ENCODE data around the gene AK9.
A peak's percentile ranks its signal among the peaks of the same experiment; 100 is the strongest.
"Not testable (repeated sequence)": the region's sequence is repeated elsewhere in the genome, so short reads cannot be mapped to it uniquely, and the experiment has no call there.

Gene AK9

GRCh38 chr6:109695468-109695867, 4.5 kb upstream of the AK9 start:
- DNase-seq = no peak

GRCh38 chr6:109693111-109693510, 2.1 kb upstream of the AK9 start:
- DNase-seq = no peak

GRCh38 chr6:109690373-109690736, 647 bp downstream of the AK9 start:
- DNase-seq = no peak

GRCh38 chr6:109687271-109687761, 3.7 kb downstream of the AK9 start:
- DNase-seq = peak; percentile 77

- DNase-seq = no peak
These were observed 4.3 kb downstream of the AK9 start for GRCh38 chr6:109686566-109687265.

GRCh38 chr6:109678661-109679505, 12.1 kb downstream of the AK9 start:
- DNase-seq = not testable (repeated sequence)

GRCh38 chr6:109678240-109678639, 12.8 kb downstream of the AK9 start:
- DNase-seq = no peak

GRCh38 chr6:109676724-109677123, 14.3 kb downstream of the AK9 start:
- DNase-seq = no peak

- DNase-seq = no peak
These were observed 18.2 kb downstream of the AK9 start for GRCh38 chr6:109672839-109673238.

GRCh38 chr6:109672175-109672574, 18.8 kb downstream of the AK9 start:
- peak; percentile 48 for DNase-seq

GRCh38 chr6:109671733-109672132, 19.3 kb downstream of the AK9 start:
- peak; percentile 78 for DNase-seq

- DNase-seq = no peak
These were observed 21.2 kb downstream of the AK9 start for GRCh38 chr6:109669811-109670210.

GRCh38 chr6:109662192-109662591, 28.8 kb downstream of the AK9 start:
- peak; percentile 35 for DNase-seq

GRCh38 chr6:109660526-109661320, 30.3 kb downstream of the AK9 start:
- DNase-seq = peak; percentile 55

- DNase-seq = peak; percentile 49
These were observed 35.2 kb downstream of the AK9 start for GRCh38 chr6:109655761-109656262.

- DNase-seq = no peak
These were observed 37.7 kb downstream of the AK9 start for GRCh38 chr6:109653264-109653663.

- no peak for DNase-seq
These were observed 46.9 kb downstream of the AK9 start for GRCh38 chr6:109644131-109644530.

- no peak for DNase-seq
These were observed 58.6 kb downstream of the AK9 start for GRCh38 chr6:109632405-109632804.

GRCh38 chr6:109631403-109631802, 59.6 kb downstream of the AK9 start:
- DNase-seq = no peak

- no peak for DNase-seq
These were observed 62.6 kb downstream of the AK9 start for GRCh38 chr6:109628158-109629000.

- DNase-seq = no peak
These were observed 64.7 kb downstream of the AK9 start for GRCh38 chr6:109626311-109626710.

GRCh38 chr6:109625199-109625598, 65.8 kb downstream of the AK9 start:
- no peak for DNase-seq

Data from fibroblast of skin of scalp (primary cell).